Measurements from ENCODE around the gene ARGLU1.

The ARGLU1 gene

DNA sequence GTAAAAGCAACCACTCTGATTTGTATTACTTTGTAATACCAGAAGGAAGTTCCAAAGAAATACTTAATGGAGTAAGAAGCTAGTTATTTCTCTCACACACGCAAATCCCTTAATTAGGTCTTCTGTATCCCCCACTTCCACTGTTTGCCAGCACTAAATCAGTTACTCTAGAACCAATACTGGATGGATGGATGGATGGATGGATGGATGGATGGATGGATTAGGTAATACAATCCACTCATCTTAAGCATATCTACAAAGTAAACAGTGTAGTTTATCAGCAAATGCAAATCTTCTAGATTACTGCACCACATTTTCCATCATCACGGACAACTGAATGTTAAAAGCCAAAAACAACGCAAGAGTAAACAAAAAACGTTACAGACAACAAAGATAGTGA lies 27.3 kb downstream of the ARGLU1 start:
- no peak for DNase-seq

DNA sequence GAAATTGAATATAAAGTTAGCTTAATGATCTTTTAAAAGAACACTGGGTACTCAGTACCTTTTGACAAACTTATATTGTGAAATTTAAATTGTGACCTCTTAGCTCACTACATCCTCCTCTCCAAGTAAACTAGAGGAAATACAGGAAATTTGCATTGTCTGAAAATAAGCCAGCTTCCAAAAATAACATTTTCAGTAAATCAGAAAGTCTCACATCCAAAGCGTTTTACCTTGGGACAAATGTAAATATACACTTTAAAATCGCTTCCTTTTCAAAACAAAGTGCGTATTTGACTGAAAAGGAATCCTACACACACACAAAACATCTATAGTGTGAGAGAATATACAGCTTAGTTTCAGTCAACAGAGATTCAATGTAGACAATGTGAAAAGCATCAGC lies 30.4 kb downstream of the ARGLU1 start:
- DNase-seq = no peak

- peak; percentile 62 to 89 for DNase-seq
Measured at GRCh38 chr13:106536244-106537034, 31.5 kb downstream of the ARGLU1 start.

DNA sequence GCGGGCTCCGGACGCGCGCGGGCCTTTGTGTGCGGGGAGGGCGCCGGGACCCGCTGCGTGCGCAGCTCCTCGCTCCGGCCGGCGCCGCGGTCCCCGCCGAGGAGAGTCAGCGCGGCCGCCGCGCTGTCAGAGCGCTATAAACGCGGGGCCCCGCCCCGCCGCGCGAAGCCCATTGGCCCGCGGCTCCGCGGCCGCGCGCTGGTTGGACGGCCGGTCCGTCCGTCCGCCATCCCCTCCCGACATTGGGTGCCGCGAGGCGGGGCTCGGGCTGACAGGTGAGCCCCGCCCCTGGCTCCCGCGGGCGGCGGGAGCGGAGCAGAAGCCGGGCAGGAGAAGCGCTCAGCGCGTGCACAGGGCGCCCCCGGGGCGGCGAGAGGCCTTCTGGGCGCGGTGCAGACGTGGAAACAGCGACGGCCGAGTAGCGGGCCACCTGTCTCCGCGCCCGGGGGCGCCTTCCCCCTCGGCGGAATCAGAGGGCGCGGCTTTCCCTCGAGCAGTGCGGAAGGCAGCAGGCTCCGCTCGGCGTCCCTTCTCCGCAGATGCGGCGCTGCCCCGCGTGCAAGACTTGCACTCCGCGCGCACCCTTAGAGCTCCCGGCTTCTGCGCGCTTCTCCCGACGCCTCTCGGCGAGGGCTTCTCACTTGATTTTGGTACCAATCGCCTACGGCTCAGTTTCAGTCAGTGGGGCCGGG lies 32.2 kb downstream of the ARGLU1 start, which contains the start of gene EFNB2:
Gene EFNB2 (minus strand): TSS at position 111 of the 692 bp plus-strand sequence. CDS start 698 bp downstream, outside the sequence.
- peak; percentile 51 to 93 for DNase-seq

- no peak for DNase-seq
Measured at GRCh38 chr13:106534639-106535551, 33.0 kb downstream of the ARGLU1 start.

DNA sequence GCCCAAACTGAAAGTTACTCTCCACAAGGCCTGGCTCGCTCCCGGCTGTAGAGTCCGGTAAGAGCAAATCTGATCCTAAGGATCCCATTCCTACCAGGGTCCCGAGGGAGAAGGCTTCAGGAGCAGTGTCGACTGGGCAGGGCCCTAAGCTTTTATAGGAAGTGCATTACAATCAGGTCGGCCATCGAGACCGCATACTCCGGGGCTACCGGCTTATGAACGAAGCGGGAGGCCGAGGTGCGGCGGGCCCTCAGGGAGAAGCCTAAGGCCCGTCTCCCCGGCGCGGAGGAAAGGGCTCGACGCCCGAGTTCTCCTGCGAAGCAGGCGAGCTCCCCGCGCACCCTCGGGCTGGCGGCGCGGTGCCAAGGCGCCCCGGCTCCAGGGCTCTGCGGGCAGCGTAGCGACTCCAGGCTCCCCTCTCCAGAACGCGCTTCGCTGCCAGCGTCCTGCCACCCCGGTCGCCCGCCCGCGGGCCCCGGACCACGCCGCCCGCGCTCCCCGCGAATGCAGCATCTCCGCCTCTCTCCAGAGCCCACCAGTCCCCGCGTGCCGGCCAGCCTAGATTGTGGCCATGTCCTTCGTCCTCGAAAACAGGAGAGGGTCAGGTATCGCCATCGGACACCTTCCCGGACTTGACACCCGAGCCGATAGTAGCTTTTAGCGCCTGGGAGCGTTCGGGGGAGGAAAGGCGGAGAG lies 33.8 kb downstream of the ARGLU1 start:
- DNase-seq = peak in 1 of 2 experiments; percentile 60

- DNase-seq = peak in 1 of 2 experiments; percentile 69
Measured at GRCh38 chr13:106533101-106533942, 34.6 kb downstream of the ARGLU1 start.

DNA sequence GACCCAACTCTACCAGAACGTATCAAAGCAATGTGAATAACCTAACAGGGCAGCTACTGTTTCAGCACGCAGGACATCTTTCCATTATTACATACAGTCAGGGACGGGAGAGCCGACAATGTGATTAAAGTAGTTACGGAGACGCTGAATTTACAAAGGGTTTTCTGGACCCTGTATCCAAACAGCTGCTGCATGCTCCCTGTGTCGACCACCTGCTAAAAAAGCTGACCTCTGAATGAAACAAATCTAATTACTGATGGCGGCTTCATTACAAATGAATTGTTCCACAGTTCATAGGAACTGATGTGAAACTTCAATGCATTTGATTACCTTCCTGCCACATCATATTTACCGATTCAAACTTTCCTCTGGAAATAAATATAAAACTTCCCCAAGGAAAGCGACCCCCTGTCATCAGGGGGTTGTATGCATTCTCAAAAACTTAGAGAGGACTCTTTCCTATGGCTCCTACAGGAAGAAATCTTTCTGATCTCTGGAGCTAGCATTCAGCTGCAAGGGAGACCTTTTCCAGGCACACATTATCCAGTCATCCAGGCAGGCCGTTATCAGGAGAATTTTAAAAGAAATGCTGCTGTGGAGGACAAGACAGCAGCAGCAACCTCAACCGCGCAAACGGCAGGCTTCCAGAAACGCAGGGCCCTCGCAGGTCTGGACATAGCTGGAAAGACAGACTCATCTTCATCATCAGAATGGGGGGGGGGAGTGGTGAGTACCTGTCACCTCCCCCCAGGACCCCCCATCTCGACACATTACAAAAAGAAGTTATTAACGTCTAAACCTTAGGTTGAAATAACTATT lies 35.6 kb downstream of the ARGLU1 start:
- no peak for DNase-seq

- DNase-seq = no peak
Measured at GRCh38 chr13:106530980-106531481, 36.9 kb downstream of the ARGLU1 start.

GRCh38 chr13:106530171-106530851 lies 37.6 kb downstream of the ARGLU1 start:
- no peak for DNase-seq

GRCh38 chr13:106529415-106530170 lies 38.3 kb downstream of the ARGLU1 start:
- no peak for DNase-seq

GRCh38 chr13:106528718-106529414 lies 39.1 kb downstream of the ARGLU1 start:
- DNase-seq = no peak

DNA sequence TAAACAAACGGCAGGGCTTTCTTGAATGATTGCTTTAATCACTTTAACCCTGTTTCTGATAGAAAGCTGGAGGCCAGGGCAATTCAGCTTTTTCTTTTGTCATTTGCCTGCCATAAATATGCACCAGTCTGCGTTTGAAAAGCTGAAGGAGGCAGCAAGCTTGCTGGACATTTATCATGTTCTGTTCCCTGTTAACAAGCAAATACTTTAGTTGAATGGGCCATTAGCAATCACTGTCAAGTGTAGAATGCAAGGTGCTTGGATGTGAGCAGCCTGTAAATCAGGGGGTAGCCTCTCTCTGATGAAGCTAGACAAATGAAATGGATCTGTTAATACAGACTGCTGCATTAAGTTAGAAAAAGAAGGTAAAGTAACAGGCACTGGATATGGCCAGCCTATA lies 40.1 kb downstream of the ARGLU1 start:
- DNase-seq = no peak

DNA sequence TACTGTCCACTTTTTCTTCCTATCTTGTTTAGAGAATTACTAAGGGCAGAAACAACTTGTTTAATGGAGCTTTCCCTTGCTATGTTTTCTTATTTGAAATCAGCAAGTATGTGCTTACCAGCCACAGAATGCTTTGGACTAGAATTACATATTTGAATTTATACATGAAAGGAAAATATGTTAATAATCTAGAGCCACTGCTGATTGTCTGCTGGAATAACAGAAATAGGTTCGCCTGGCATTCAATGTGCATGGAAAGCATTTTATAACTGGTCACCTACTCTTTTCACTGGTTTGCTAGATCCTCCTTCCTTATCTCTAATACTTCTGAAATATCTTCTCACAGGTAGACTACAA lies 40.5 kb downstream of the ARGLU1 start:
- DNase-seq = no peak

DNA sequence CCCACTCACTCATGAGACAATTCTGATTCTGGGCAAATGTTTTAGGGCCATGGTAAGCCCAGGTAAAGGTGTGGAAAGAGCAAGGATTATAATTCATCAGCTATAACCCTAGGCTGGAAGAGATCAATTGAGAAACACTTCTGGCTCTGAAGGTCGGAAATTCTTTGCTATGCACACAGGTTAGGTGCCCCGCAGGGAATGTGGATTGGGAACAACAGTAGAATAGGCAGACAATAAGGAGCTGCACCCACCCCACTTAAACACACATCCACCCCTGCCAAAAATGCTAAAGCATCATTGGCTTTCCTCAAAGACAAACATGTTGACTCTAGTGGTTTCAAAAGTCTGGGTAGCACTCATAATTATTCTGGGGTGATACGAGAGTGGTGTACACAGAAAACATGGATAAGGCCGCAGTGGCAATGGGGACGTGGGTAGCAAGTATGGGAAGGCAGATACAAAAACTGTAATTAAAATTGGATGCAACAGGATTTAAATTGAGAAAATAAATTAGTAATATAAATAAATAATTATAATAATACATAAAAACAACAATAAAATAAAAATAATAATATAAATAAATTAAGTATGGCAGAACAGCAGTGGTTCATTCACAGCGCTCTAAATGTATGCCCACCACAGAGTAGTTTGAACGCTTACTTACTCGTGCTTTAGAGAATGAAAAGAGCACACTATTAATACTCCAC lies 41.0 kb downstream of the ARGLU1 start:
- DNase-seq = no peak

GRCh38 chr13:106525865-106526264 lies 42.1 kb downstream of the ARGLU1 start:
- no peak for DNase-seq

DNA sequence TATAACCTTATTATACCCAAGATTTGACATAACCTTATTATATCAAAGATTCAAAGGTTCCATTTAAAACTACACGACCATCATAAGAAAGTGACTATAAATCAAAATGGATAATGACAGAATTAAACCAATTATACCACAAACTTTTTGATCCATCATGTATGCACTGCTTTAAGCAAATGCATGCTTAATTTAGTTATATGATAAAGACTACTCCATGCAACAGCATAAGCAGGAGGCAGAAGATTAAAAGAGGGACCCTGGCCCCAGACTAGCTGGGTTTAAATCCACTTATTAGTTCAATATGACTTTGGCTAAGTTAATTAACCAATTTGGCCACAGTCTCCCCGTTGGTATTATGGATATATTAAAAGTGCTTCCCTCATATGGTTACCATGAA lies 43.8 kb downstream of the ARGLU1 start:
- no peak for DNase-seq

GRCh38 chr13:106523576-106523975 lies 44.4 kb downstream of the ARGLU1 start:
- peak; percentile 75 to 94 for DNase-seq

Data from NCI-H446 (cell line).